Calu3 (cell line): ENCODE measurements around the gene NCAM2. TPM values are rescaled to one million over a fixed set of nuclear protein-coding genes. Genes with fewer than 3 reads are reported as not detected.

Experiments used
- BruUV-seq: library from RNA; stranded (reverse); fragments of 400-500 nt; replicated peaks from 2 replicates; lab custom pipeline; 2021; lab: Mats Ljungman, UMichigan
- CTCF ChIA-PET: fragments of 300-600 bp; sonication (Branson Sonifier 250); formaldehyde crosslinking; loops from one replicate; lab custom pipeline; 2022; ENCODE audit warnings: antibody characterized with exemption; lab: Charles Lee
- DNase-seq: peaks from one replicate; pipeline ENCODE4 v3.0.0; 2022
- H3K27ac Mint-ChIP-seq: one replicate; pipeline ENCODE4 v1.8.0; 2022; ENCODE audit warnings: mixed read lengths; ENCODE audit not compliant: unreplicated experiment
- H3K27me3 Mint-ChIP-seq: one replicate; pipeline ENCODE4 v1.8.0; 2022; ENCODE audit warnings: mixed read lengths; ENCODE audit not compliant: unreplicated experiment
- H3K36me3 Mint-ChIP-seq: one replicate; pipeline ENCODE4 v1.8.0; 2022; ENCODE audit warnings: mild to moderate bottlenecking, moderate library complexity, mixed read lengths; ENCODE audit not compliant: insufficient read depth, unreplicated experiment
- H3K4me1 Mint-ChIP-seq: one replicate; pipeline ENCODE4 v1.8.0; 2022; ENCODE audit warnings: mild to moderate bottlenecking, low read depth, mixed read lengths; ENCODE audit not compliant: unreplicated experiment
- H3K4me3 Mint-ChIP-seq: one replicate; pipeline ENCODE4 v1.8.0; 2022; ENCODE audit warnings: mild to moderate bottlenecking, low read depth, moderate library complexity, mixed read lengths; ENCODE audit not compliant: unreplicated experiment
- H3K9me3 Mint-ChIP-seq: one replicate; pipeline ENCODE4 v1.8.0; 2022; ENCODE audit warnings: low read depth, mixed read lengths; ENCODE audit not compliant: unreplicated experiment
- intact Hi-C: fragments of 100-400 bp; cut with micrococcal nuclease; formaldehyde crosslinking; loops from one replicate; pipeline ENCODE4 v1.10.0; 2022; ENCODE audit not compliant: unreplicated experiment
- total RNA-seq: library from RNA; stranded (reverse); gene quantifications from 2 replicates; pipeline ENCODE4 v1.2.3, GENCODE V29; 2022
- TF ChIP-seq, protein P1 (sequence below): fragments of 200-600 bp; IDR thresholded peaks from one replicate; pipeline ENCODE4 v1.8.0; 2022; ENCODE audit warnings: antibody characterized with exemption; ENCODE audit not compliant: unreplicated experiment

The NCAM2 gene
- total RNA-seq, 1 experiment from 2014 or later = not detected

DNA sequence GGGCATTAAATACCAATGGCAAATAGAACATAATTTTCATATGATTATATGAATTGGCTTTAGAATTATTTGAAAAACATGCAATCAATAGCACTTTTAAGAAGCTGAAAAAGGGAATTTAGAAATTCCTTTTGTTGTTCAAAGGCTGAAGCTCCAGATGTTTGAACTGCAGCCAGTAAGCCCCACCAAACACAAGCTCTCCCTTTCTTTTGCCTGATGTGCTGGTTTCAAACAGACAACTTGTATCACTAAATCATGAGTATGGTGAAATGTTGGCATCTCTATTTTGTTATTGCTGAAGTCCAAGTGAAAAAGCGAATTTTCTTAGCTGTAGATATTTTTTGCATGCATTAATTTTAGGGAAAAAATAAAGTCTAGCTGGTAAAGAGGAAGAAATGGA, 27.5 kb upstream of the NCAM2 start:
- CTCF ChIA-PET = no interaction called here
- Mint-ChIP-seq H3K4me1 (no peaks in the 10 kb centered on the region), H3K9me3 (no peaks in the 10 kb centered on the region), H3K27ac (no peak overlapping the region), H3K27me3 (no peaks in the 10 kb centered on the region), H3K36me3 (no peaks in the 10 kb centered on the region), H3K4me3 (no peak overlapping the region)
- TF ChIP-seq, protein P1, sequence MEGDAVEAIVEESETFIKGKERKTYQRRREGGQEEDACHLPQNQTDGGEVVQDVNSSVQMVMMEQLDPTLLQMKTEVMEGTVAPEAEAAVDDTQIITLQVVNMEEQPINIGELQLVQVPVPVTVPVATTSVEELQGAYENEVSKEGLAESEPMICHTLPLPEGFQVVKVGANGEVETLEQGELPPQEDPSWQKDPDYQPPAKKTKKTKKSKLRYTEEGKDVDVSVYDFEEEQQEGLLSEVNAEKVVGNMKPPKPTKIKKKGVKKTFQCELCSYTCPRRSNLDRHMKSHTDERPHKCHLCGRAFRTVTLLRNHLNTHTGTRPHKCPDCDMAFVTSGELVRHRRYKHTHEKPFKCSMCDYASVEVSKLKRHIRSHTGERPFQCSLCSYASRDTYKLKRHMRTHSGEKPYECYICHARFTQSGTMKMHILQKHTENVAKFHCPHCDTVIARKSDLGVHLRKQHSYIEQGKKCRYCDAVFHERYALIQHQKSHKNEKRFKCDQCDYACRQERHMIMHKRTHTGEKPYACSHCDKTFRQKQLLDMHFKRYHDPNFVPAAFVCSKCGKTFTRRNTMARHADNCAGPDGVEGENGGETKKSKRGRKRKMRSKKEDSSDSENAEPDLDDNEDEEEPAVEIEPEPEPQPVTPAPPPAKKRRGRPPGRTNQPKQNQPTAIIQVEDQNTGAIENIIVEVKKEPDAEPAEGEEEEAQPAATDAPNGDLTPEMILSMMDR = no peak
- intact Hi-C loops = no loop called here
- no peak for DNase-seq
- BruUV-seq = no TSS peak

DNA sequence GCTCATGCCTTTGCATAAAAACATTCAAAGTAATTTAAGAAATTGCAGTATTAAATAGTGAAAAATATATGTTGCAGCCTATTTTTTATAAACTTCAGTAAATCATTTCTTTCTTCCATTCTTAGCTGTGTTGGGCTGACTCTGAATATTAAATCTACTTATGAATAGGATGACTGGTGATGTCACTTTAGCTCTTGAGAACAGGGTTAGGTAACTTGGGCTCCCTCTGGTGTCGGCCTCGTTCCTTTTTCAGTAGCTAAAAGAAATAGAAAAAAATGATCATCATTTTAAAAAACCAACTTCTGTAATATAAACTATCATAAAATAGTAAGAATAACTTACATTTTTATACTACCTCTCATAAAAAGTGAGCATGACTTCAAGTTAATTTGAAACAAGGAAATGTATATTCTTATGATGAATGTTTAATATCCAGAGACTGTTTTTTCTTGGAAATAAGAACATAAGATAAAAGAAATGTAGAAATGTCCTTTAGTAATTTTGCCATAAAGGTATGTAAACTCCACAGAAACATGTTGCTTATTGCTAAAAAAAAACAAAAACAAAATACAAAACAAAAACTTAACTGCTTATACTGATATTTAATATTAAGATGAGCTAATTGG, 26.8 kb upstream of the NCAM2 start:
- peak; percentile 0 for DNase-seq
- no peaks in the 10 kb centered on the region for H3K27me3 Mint-ChIP-seq
- no peaks in the 10 kb centered on the region for H3K36me3 Mint-ChIP-seq
- TF ChIP-seq, protein P1 = no peak
- no TSS peak for BruUV-seq
- no peaks in the 10 kb centered on the region for H3K9me3 Mint-ChIP-seq
- no peak overlapping the region for H3K4me3 Mint-ChIP-seq
- H3K4me1 Mint-ChIP-seq = no peaks in the 10 kb centered on the region
- no peak overlapping the region for H3K27ac Mint-ChIP-seq
- CTCF ChIA-PET = no interaction called here
- intact Hi-C loops = no loop called here

DNA sequence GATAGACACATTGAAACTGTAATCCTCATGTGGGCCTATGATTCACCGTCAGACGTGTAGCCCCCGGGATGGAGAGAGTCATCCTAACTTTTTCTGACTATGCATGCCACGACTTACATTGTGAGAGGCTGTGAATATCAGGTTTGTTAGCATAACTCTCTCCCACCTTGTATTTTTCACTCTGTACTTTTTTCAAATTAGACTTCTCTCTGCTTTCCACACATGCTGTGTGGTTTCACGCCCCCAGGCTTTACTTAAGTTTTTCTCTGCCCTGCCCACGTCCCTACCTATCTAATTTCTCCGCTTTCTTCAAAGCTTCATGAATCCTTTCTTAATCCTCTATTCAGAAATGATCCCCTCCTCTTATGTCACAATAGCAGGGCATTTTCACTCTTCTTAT, 3.4 kb upstream of the NCAM2 start:
- BruUV-seq = no TSS peak
- DNase-seq = no peak
- Mint-ChIP-seq H3K27ac (no peak overlapping the region), H3K9me3 (peaks cover 8% of the 10 kb centered on the region), H3K4me3 (no peak overlapping the region), H3K4me1 (no peaks in the 10 kb centered on the region), H3K36me3 (no peaks in the 10 kb centered on the region), H3K27me3 (no peaks in the 10 kb centered on the region)
- CTCF ChIA-PET = no interaction called here
- intact Hi-C loops = no loop called here
- TF ChIP-seq, protein P1 = no peak

DNA sequence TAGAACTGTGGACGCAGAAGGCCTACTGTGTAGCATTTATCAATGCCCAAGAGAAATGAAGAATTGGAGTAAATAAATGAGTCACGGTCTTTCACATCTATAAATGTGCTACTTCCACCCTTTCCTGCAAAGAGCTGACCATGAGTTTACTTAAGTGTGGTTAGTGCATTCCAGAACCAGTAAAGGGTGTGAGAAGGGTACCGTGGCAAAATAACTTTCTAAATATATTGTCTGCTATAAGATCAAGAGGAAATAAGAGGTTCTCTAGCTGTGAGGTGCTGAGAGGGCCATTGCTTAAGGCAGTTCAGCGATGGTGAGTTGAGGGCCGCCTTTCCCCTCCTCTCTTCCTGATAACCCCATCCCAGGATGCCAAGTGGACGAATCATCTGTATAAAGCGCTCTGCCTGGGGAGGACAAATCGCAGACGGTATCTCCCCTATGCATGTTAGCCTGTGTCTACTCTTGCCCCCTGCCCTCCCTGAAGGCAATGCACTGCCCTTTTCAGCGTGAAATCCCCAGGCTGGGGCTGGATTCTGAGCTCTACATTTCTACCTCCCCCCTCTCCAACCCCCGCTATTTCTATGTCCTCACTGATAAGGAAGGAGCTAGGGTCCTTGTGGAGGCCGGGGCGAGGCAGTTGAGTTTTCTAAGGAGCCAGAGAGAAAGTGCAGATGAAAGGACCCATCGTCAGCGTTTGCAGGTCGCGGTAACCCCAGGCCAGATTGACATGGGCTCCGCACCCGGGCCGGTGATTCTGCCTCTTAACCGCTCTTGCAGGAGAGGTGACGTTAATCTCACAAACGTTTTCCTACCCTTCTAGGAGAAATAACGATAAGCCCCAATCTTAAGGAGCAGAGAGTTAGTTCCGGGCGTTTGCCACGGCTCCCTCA, 1.5 kb upstream of the NCAM2 start:
- intact Hi-C loops = no loop called here
- Mint-ChIP-seq H3K4me1 (no peaks in the 10 kb centered on the region), H3K27me3 (no peaks in the 10 kb centered on the region), H3K27ac (no peak overlapping the region), H3K36me3 (no peaks in the 10 kb centered on the region), H3K4me3 (no peak overlapping the region), H3K9me3 (peaks cover 8% of the 10 kb centered on the region)
- no TSS peak for BruUV-seq
- TF ChIP-seq, protein P1 = no peak
- CTCF ChIA-PET = no interaction called here
- DNase-seq = no peak
